T-helper 2 cell treated with Interferon-gamma antibody and Interleukin-4, amounts not matched to agents 100 ng/mL and 5 ng/mL, for 36 hours (primary cell): ENCODE data around the gene SLC2A10. TPM values are rescaled to one million over a fixed set of nuclear protein-coding genes. Genes with fewer than 3 reads are reported as not detected.

Experiments used
- intact Hi-C: fragments of 100-400 bp; cut with micrococcal nuclease; formaldehyde crosslinking; loops from one replicate; pipeline ENCODE4 v1.15.1; 2023
- total RNA-seq: library from RNA; stranded (reverse); gene quantifications from 2 replicates; pipeline ENCODE4 v1.2.3, GENCODE V29; 2022

SLC2A10 gene
- total RNA-seq, 1 donor from 2014 or later, result not detected

DNA sequence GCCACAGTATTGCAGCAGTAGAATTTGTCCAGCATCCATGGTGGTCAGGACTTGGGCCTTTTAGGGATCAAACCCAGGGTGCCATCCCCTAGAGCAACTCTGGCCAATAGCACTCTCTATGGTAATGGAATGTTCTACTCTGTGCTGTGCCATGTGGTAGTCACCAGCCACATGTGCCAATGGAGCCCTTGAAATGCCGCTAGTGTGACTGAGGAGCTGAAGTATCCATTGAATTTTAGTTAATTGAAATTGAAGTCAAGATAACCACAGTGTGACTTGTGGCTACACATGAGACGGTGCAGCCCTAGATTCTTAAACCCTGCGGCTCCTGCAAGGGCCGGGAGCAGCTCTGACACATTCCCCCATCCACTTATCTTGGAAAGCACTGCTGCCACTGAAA lies 54.6 kb downstream of the SLC2A10 start:
- intact Hi-C loops, result no loop called here

DNA sequence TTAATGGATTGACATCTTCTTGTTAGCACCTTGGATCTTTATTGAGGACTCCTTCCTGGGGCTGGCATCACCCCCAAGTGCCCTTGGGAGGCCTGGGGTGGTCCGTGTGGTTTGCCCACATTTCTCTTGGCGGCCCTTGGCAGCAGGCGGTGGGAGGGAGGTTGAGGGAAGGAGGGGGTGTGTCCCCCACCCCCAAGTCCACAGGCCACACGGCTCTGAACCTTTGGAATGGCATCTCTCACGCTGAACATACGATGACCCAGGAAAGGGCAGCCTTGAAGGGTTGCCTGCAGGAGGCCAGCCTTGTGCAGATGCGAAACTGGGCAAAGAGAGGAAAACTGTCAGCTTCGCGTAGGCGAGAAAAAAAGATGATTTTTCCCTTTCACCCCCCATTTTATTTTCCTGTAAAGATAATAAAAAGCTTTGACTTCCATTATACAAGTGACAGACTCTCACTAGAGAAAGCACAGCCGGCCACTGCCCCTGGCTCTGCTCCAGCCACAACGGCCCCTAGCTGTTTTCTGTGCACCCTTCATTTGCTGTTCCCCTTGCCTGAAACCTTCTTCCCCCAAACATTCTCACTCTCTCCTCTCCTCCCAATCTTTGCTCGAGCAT lies 56.2 kb downstream of the SLC2A10 start:
- intact Hi-C loops, result no loop called here

DNA sequence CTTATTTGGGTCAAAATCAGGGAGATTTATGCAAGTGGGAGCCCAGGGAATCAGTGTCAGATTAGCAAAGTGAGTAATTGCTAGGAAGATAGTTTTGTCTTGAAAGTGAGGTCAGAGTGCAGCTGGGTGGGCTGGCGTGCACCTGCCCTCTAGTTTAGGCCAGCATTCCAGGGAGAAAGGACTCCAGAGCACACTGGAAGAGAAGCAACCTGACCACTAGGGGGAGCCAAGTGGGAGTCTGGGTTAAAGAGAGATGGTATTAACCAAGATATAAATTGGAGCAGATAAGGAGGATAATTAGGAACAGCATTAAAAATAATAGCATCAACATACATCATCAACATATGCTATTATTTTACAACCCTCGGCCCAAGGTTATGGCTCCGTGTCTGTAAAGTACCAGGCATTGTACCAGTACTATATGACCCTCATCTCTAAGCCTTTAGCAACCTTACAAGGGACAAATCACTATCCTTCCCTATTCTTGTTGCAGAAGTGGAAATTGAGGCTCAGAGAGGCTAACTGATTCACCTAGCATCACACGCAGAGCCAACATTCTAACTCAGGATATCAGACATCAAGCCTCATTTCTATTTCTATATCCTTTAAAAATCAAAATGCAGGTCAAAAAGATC lies 57.8 kb downstream of the SLC2A10 start:
- intact Hi-C loops, result no loop called here

DNA sequence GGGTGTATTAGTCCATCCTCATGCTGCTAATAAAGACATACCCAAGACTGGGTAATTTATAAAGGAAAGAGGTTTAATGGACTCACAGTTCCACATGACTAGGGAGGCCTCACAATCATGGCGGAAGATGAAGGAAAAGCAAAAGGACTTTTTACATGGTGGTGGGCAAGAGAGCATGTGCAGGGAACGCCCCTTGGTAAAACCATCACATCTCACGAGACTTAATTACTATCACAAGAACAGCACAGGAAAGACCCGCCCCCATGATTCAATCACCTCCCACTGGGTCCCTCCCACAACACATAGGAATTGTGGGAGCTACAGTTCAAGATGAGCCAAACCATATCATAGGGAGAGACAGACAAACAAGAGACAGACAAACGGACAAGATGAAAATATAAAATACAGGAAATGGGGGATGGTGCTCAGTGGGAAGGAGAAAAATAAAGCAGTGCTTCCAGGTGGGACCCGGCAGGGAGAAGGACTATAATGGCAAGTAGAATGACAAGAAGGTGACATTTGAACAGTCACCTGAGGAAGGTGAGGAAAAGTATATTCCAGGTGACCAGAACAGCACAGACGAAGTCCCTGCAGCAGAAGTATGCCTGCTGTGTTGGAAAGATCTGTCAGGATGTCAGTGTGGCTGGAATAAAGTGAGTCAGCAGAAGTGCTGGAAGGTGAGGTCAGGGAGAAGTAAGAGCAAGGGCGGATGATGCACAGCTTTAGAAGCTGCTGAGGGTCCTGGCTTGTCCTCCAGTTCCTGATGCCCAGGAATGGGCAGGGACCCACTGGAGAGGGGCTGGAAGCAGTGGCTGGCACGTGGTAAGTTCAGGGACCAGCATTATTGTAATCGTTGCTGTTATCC lies 61.1 kb downstream of the SLC2A10 start:
- intact Hi-C loops, result no loop called here

DNA sequence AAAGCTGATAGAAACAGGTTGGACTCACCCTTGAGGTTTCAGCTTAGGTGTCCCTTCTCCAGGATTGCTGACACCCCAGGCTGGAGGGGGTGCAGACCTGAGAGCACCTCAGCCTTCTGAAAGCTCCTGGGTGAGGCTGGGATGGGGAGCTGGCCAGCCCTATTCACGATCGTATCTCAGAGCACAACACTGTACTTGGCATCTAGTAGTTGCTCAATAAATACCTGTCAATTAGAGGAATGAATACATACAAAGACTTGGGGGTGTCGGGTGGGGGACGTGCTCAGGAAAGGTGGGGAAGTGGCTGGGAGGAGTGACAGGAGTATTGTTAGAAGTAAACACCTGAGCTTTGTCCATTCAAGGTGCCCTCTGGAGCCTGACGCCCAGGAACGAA lies 61.7 kb downstream of the SLC2A10 start:
- intact Hi-C loops, result no loop called here

DNA sequence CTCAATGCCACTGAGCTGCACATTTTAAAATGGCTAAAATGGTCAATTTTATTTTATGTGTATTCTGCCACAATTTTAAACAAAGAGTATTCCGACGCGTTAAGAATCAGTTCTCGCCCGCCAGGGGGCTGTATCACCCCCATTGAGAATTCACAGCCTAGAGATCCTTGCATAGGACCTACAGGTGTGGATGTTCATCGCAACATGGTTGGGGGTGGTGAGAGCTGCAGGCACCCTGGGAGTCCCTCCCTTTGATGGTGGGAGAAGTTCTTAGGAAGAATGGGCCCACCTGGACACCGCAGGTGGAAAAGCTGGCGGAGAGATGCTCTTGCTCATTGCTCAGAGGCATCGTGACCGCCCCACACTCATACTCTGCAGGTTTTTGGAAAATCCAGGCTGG lies 63.5 kb downstream of the SLC2A10 start:
- intact Hi-C loops, result no loop called here

DNA sequence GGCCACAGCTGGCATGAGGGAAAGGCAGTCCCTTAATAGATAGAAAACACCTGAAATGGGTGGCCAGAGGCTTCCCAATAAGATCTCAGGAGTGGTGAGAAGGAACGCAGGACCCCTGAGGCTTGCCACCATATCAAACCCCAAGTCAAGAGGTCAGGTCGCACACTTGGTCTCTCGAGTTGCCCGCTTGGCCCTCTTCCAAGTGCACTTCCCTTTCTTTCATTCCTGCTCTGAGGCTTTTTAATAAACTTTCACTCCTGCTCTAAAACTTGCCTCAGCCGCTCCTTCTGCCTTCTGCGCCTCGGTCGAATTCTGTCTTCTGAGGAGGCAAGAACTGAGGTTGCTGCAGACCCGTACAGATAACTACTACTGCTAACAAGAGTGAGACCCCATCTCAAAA lies 64.2 kb downstream of the SLC2A10 start:
- intact Hi-C loops, result no loop called here

DNA sequence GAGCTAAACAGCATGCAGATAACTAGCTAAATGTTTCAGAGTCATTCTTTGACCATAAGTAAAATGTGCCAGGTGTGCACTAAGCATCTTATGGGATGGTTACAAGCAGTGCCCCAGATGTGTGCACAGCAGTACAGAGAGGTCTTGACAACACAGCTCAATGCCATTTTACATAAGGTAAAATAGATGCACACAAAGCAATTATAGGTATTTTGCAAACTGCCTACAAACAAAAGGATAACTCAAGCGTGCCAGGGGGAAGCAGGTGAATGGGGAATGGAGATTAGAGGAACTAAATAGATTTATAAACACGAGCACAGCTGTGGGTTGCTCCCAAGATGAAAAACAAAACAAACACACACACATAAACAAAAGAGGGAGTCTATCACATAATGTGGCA lies 64.8 kb downstream of the SLC2A10 start:
- intact Hi-C loops, result no loop called here

DNA sequence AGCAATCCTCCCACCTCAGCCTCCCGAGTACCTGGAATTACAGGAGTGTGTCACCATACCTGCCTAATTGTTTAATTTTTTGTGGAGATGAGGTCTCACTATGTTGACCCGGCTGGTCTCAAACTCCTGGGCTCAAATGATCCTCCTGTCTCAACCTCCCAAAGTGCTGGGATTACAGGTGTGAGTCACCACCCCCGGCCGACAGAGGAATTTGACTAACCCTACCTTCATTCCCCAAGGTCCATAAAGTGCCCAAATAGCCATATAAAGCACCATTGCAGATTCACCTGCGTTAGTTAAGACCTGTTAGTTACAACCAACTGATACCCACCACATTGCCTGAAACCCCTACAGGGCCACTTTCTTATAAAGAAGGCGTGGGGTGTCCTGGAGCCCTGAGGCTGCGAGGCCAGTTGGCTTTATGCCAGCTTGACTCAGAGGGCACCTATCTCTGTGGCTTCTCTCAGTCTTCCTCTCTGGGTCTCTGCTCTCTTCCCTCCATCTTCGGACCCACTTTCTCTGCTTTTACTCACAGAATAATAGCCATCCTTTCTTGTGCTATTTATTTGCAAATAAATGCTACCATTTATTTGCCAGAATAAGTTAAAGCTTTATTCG lies 65.6 kb downstream of the SLC2A10 start:
- intact Hi-C loops, result no loop called here

DNA sequence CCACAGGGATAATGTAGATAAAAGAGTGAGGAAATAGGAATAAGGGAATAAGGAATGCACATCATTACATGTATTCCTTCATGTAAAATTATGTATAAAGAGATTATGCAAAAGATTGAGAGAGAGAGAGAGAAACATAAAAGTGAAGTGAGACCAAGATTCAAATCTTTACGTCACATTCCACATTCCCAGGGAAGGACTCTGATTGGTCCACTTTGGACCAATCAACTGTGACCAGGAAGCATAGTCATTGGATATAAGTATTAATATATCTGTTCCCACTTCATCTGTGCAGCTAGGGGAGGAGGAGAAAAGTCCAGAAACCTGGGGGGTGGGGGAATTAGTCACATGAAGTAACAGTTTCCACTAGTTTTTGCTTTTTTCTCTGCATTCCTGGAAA lies 66.4 kb downstream of the SLC2A10 start:
- intact Hi-C loops, result no loop called here

DNA sequence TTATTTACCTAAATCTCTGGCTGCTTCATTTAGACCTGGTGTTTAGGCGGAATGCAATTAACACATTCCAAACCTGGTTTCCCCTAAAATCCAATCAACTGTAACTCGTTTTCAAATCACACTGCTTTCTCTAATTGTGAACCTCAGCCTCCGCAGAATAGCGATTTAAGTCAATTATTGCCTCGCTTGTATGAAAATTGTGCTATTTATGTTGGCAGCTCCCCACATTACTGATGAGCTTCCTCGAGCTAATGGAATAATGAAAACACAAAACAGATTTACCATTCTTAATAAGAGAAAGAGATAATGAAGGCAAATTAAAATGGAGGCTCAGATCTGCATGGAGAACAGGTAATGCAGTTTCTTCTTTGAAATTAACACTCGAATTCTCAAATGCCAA lies 67.9 kb downstream of the SLC2A10 start:
- intact Hi-C loops, result no loop called here

DNA sequence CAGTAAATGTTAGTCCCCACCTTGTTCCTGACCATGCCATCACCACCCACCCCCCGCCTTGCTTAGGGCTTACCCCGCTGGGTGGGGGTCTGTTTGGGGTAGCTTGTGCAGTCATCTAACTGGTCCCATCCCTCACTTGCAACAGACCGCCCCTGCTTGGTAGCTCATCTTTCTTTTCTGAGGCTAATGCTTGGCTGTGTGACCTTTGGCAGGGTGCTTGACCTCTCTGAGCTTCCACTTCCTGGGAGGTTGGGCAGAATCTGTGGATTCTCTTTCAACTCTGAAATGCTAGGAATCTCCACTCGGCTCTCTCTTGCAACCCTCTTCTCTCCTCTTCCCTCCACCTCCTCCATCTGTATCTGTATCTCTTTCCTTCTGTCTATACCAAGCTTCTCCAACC lies 70.4 kb downstream of the SLC2A10 start:
- intact Hi-C loops, result no loop called here

DNA sequence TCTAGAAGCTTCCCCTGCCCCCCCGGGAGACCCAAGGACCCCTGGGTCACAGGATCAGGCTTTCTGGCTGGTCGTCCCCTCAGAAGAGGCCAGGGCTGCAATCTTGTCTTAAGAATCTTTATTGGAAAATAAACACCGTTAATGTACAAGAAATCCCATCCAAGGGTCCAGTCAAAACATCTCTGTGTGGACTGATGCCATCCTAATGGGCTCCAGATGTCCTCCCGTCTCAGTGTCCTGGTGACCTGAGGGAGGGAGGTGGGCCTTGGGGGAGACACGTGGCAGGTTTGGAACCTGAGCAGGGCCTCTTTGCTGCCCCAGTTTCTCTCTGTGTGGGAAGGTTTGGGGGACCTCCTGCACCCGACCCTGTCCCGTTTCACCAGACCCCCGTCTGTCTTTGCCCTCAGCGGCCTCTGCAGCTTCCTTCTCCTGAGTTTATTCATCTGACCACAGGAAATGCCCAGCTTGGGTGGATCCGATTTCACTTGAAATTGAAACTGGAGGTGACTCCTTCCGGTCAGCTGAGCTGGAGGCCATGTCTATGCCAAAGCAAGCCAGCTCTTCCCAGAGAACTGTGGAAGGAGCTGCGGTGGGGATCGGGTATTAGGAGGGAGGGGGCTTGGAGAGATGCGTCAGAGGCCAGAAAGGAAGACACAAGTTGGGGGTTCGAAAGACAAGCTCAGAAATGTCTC lies 75.1 kb downstream of the SLC2A10 start:
- intact Hi-C loops, result no loop called here

Other genes starting within 250 kb of the SLC2A10 start
- gene ZNF334, start 196.1 kb upstream of the SLC2A10 start, total RNA-seq, result 1.2 and 1.3 TPM in 2 replicates
- not detected in 2 replicates for gene OCSTAMP, start 159.0 kb upstream of the SLC2A10 start, total RNA-seq
- not detected in 2 replicates for gene SLC13A3, start 58.2 kb upstream of the SLC2A10 start, total RNA-seq
- gene TP53RK, start 20.2 kb upstream of the SLC2A10 start, total RNA-seq, result 15.3 and 17.2 TPM in 2 replicates
- gene EYA2, start 185.2 kb downstream of the SLC2A10 start, total RNA-seq, result 0.11 TPM in 1 of 2 replicates, not detected in the other